B cell (primary cell): ENCODE measurements around the gene GNAL.

ENCODE experiments used
- CTCF ChIP-seq: fragments of 200-600 bp; IDR thresholded peaks from one replicate; pipeline ENCODE4 v1.8.0; 2022; ENCODE audit warnings: antibody characterized with exemption, mild to moderate bottlenecking
- EZH2 ChIP-seq: IDR thresholded peaks from 2 replicates; pipeline ENCODE4 v1.6.1; 2012; ENCODE audit warnings: borderline replicate concordance, low read depth, mild to moderate bottlenecking, moderate library complexity, low read length; ENCODE audit not compliant: insufficient read depth, poor library complexity, severe bottlenecking

GRCh38 chr18:11660691-11661090 lies 28.4 kb upstream of the GNAL start:
- TF ChIP-seq CTCF (no peak), EZH2 (no peak)
